HEK293 (cell line): Measurements from ENCODE around the gene HSCB.

ENCODE experiments used
- FEZF1 ChIP-seq: fragments of 450-650 bp; formaldehyde crosslinking; IDR thresholded peaks from 2 replicates; pipeline ENCODE4 v1.5.1; 2016; ENCODE audit warnings: missing biosample characterization, missing genetic modification characterization
- GLIS1 ChIP-seq: fragments of 450-650 bp; formaldehyde crosslinking; IDR thresholded peaks from 2 replicates; pipeline ENCODE4 v1.5.1; 2016; ENCODE audit warnings: missing biosample characterization, missing genetic modification characterization
- HOXA7 ChIP-seq: sonication (generic); formaldehyde crosslinking; IDR thresholded peaks from 2 replicates; pipeline ENCODE4 v1.8.1; 2022; ENCODE audit warnings: missing genetic modification reagents, borderline replicate concordance
- HOXD13 ChIP-seq: sonication (generic); formaldehyde crosslinking; IDR thresholded peaks from 2 replicates; pipeline ENCODE4 v1.8.0; 2022; ENCODE audit warnings: missing genetic modification reagents, borderline replicate concordance
- IKZF3 ChIP-seq: fragments of 450-650 bp; IDR thresholded peaks from 2 replicates; pipeline ENCODE4 v1.5.0; 2018; ENCODE audit warnings: missing biosample characterization, mild to moderate bottlenecking, missing genetic modification characterization, moderate library complexity
- KLF16 ChIP-seq: fragments of 450-650 bp; formaldehyde crosslinking; IDR thresholded peaks from 2 replicates; pipeline ENCODE4 v1.5.1; 2017; ENCODE audit warnings: missing biosample characterization, missing genetic modification characterization
- PRDM1 ChIP-seq: fragments of 450-650 bp; formaldehyde crosslinking; IDR thresholded peaks from 2 replicates; pipeline ENCODE4; 2016; ENCODE audit warnings: missing biosample characterization, missing genetic modification characterization
- REPIN1 ChIP-seq: fragments of 450-650 bp; formaldehyde crosslinking; IDR thresholded peaks from 2 replicates; pipeline ENCODE4 v1.5.1; 2017; ENCODE audit warnings: missing biosample characterization, missing genetic modification characterization, low read depth
- SCRT2 ChIP-seq: fragments of 450-650 bp; formaldehyde crosslinking; IDR thresholded peaks from 2 replicates; pipeline ENCODE4 v1.5.1; 2016; ENCODE audit warnings: missing biosample characterization, missing genetic modification characterization
- SETDB1 ChIP-seq: IDR thresholded peaks from one replicate; pipeline ENCODE4 v1.6.1; 2017; ENCODE audit warnings: mild to moderate bottlenecking, low read length, moderate library complexity, mixed read lengths; ENCODE audit not compliant: insufficient read length
- YY1 ChIP-seq: fragments of 450-650 bp; formaldehyde crosslinking; IDR thresholded peaks from 2 replicates; pipeline ENCODE4 v1.5.1; 2018; ENCODE audit warnings: missing biosample characterization, missing genetic modification characterization
- ZBTB11 ChIP-seq: fragments of 450-650 bp; formaldehyde crosslinking; conservative IDR thresholded peaks from 2 replicates; pipeline ENCODE4 v1.5.1; 2016; ENCODE audit warnings: low read depth, missing biosample characterization, missing genetic modification characterization
- ZBTB6 ChIP-seq: fragments of 450-650 bp; formaldehyde crosslinking; IDR thresholded peaks from 2 replicates; pipeline ENCODE4 v1.5.1; 2017; ENCODE audit warnings: missing biosample characterization, missing genetic modification characterization
- ZEB2 ChIP-seq: fragments of 450-650 bp; formaldehyde crosslinking; IDR thresholded peaks from 2 replicates; pipeline ENCODE4 v1.5.1; 2016; ENCODE audit warnings: missing biosample characterization, missing genetic modification characterization
- ZNF10 ChIP-seq: fragments of 450-650 bp; formaldehyde crosslinking; IDR thresholded peaks from 2 replicates; pipeline ENCODE4 v1.5.1; 2017; ENCODE audit warnings: missing biosample characterization, missing genetic modification characterization
- ZNF155 ChIP-seq: fragments of 450-650 bp; formaldehyde crosslinking; IDR thresholded peaks from 2 replicates; pipeline ENCODE4 v1.5.1; 2016; ENCODE audit warnings: missing biosample characterization, missing genetic modification characterization
- ZNF211 ChIP-seq: fragments of 450-650 bp; formaldehyde crosslinking; IDR thresholded peaks from 2 replicates; pipeline ENCODE4 v1.5.1; 2016; ENCODE audit warnings: low read depth, missing biosample characterization, missing genetic modification characterization
- ZNF214 ChIP-seq: fragments of 450-650 bp; formaldehyde crosslinking; IDR thresholded peaks from 2 replicates; pipeline ENCODE4 v1.5.1; 2017; ENCODE audit warnings: missing biosample characterization, mild to moderate bottlenecking, missing genetic modification characterization, borderline replicate concordance
- ZNF48 ChIP-seq: fragments of 450-650 bp; formaldehyde crosslinking; IDR thresholded peaks from 2 replicates; pipeline ENCODE4 v1.5.1; 2016; ENCODE audit warnings: missing biosample characterization, missing genetic modification characterization
- ZNF518A ChIP-seq: fragments of 450-650 bp; formaldehyde crosslinking; conservative IDR thresholded peaks from 2 replicates; pipeline ENCODE4 v1.5.1; 2016; ENCODE audit warnings: low read depth, missing biosample characterization, missing genetic modification characterization
- ZNF530 ChIP-seq: fragments of 450-650 bp; formaldehyde crosslinking; IDR thresholded peaks from 2 replicates; pipeline ENCODE4 v1.5.1; 2016; ENCODE audit warnings: low read depth, missing biosample characterization, missing genetic modification characterization
- ZNF548 ChIP-seq: fragments of 450-650 bp; formaldehyde crosslinking; IDR thresholded peaks from 2 replicates; pipeline ENCODE4 v1.5.1; 2016; ENCODE audit warnings: missing biosample characterization, missing genetic modification characterization
- ZNF658 ChIP-seq: fragments of 450-650 bp; formaldehyde crosslinking; IDR thresholded peaks from 2 replicates; pipeline ENCODE4; 2016; ENCODE audit warnings: missing biosample characterization, missing genetic modification characterization
- ZNF704 ChIP-seq: fragments of 450-650 bp; formaldehyde crosslinking; IDR thresholded peaks from 2 replicates; pipeline ENCODE4 v1.5.1; 2016; ENCODE audit warnings: missing biosample characterization, missing genetic modification characterization
- ZNF791 ChIP-seq: fragments of 450-650 bp; formaldehyde crosslinking; IDR thresholded peaks from 2 replicates; pipeline ENCODE4 v1.5.1; 2016; ENCODE audit warnings: missing biosample characterization, missing genetic modification characterization
- ZSCAN16 ChIP-seq: fragments of 450-650 bp; formaldehyde crosslinking; IDR thresholded peaks from 2 replicates; pipeline ENCODE4 v1.5.1; 2016; ENCODE audit warnings: missing biosample characterization, missing genetic modification characterization
- TF ChIP-seq, protein P1 (sequence below): fragments of 450-650 bp; formaldehyde crosslinking; IDR thresholded peaks from 2 replicates; pipeline ENCODE4 v1.5.1; 2016; ENCODE audit warnings: missing biosample characterization, missing genetic modification characterization
- TF ChIP-seq, protein P2 (sequence below): sonication (generic); formaldehyde crosslinking; IDR thresholded peaks from 2 replicates; pipeline ENCODE4 v1.8.1; 2022; ENCODE audit warnings: mild to moderate bottlenecking, moderate library complexity, missing genetic modification reagents

HSCB gene

GRCh38 chr22:28798810-28799605 lies 57.2 kb downstream of the HSCB start (continued):
- TF ChIP-seq, protein P1, sequence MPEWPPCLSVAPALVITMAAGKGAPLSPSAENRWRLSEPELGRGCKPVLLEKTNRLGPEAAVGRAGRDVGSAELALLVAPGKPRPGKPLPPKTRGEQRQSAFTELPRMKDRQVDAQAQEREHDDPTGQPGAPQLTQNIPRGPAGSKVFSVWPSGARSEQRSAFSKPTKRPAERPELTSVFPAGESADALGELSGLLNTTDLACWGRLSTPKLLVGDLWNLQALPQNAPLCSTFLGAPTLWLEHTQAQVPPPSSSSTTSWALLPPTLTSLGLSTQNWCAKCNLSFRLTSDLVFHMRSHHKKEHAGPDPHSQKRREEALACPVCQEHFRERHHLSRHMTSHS (tag by site-specific recombination): no peak
- TF ChIP-seq PRDM1 (tag by site-specific recombination) (peak; percentile 92), ZNF530 (tag by site-specific recombination) (no peak), ZSCAN16 (tag by site-specific recombination) (no peak), IKZF3 (tag by site-specific recombination) (peak; percentile 94), FEZF1 (tag by site-specific recombination) (no peak), ZNF214 (tag by site-specific recombination) (no peak), REPIN1 (tag by site-specific recombination) (no peak), ZNF518A (tag by site-specific recombination) (peak; percentile 37; the same call in 1 of the 2 replicates), ZEB2 (peak; percentile 76), ZNF658 (no peak), ZNF48 (tag by site-specific recombination) (no peak), ZNF791 (no peak), ZNF155 (tag by site-specific recombination) (no peak), GLIS1 (no peak), ZNF211 (tag by site-specific recombination) (no peak), SETDB1 (no peak), YY1 (tag by site-specific recombination) (no peak), ZNF704 (no peak), KLF16 (tag by site-specific recombination) (no peak; the same call in 1 of the 2 replicates), ZBTB6 (tag by site-specific recombination) (no peak), SCRT2 (tag by site-specific recombination) (no peak), HOXD13 (no peak), ZBTB11 (tag by site-specific recombination) (no peak), HOXA7 (CRISPR knock-in tag) (no peak), ZNF548 (tag by site-specific recombination) (no peak), ZNF10 (tag by site-specific recombination) (no peak; the same call in 1 of the 2 replicates)
- TF ChIP-seq, protein P2, sequence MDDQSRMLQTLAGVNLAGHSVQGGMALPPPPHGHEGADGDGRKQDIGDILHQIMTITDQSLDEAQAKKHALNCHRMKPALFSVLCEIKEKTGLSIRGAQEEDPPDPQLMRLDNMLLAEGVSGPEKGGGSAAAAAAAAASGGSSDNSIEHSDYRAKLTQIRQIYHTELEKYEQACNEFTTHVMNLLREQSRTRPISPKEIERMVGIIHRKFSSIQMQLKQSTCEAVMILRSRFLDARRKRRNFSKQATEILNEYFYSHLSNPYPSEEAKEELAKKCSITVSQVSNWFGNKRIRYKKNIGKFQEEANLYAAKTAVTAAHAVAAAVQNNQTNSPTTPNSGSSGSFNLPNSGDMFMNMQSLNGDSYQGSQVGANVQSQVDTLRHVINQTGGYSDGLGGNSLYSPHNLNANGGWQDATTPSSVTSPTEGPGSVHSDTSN (CRISPR knock-in tag): no peak
